Prostate gland (tissue), 2 donors: ENCODE results near the gene SIGLEC15. TPM values are rescaled to one million over a fixed set of nuclear protein-coding genes. Genes with fewer than 3 reads are reported as not detected.
A peak's percentile ranks its signal among the peaks of the same experiment; 100 is the strongest.

Experiments
- DNase-seq: peaks from one replicate; pipeline ENCODE4 v3.0.0-alpha.2; 2019; ENCODE audit warnings: low spot score
- H3K27ac ChIP-seq, 2 donors: fragments of 200-600 bp; sonication (generic); 2 replicates each; pipeline ENCODE4 v1.5.1; 2017 to 2019
- H3K27me3 ChIP-seq: fragments of 200-600 bp; sonication (generic); replicated peaks from 2 replicates; pipeline ENCODE4 v1.5.1; 2019; ENCODE audit not compliant: insufficient read depth
- H3K36me3 ChIP-seq, 2 donors: fragments of 200-600 bp; sonication (generic); 1 replicate in 1 of 2; 2 replicates in 1 of 2; pipeline versions ENCODE4 v1.5.1 to v1.8.1; 2017 to 2019
- H3K4me1 ChIP-seq: fragments of 200-600 bp; sonication (generic); replicated peaks from 2 replicates; pipeline ENCODE4 v1.5.1; 2019
- H3K4me3 ChIP-seq, 2 donors: fragments of 200-600 bp; sonication (generic); 2 replicates each; pipeline ENCODE4 v1.5.1; 2017 to 2019
- H3K9me3 ChIP-seq: fragments of 200-600 bp; sonication (generic); 2 replicates; pipeline ENCODE4 v1.5.1; 2017
- POLR2A ChIP-seq: fragments of 450-650 bp; IDR thresholded peaks from one replicate; pipeline ENCODE4 v1.6.1; 2016; ENCODE audit warnings: antibody characterized with exemption, mild to moderate bottlenecking
- POLR2AphosphoS5 ChIP-seq: sonication (generic); formaldehyde crosslinking; IDR thresholded peaks from one replicate; pipeline ENCODE4 v1.6.1; 2017; ENCODE audit warnings: antibody characterized with exemption
- WGBS: methylation state at CpG from one replicate; pipeline ENCODE4 v1.1.5; 2018; 5-methylcytosine and 5-hydroxymethylcytosine counted together
- intact Hi-C: fragments of 100-400 bp; cut with DNase I; formaldehyde crosslinking; loops from one replicate; pipeline ENCODE4 v1.14.2; 2022
- total RNA-seq, 2 donors: library from RNA; depleted of rRNA; stranded (reverse); fragments of >200 nt; gene quantifications; one replicate each; pipeline ENCODE4 v1.1.0, GENCODE V29; 2016
- TF ChIP-seq, protein P1 (sequence below), 4 experiments: fragments of 200-600 bp in 2 of 4; fragments of 450-650 bp in 2 of 4; sonication (generic) in 2 of 4; IDR thresholded peaks; 1 replicate in 3 of 4; 2 replicates in 1 of 4; pipeline ENCODE4 v1.5.1; 2016 to 2019; ENCODE audit warnings: antibody characterized with exemption in 4 of 4, mild to moderate bottlenecking in 2 of 4, moderate library complexity in 2 of 4

Gene SIGLEC15
- total RNA-seq, 2 donors from 2014 or later: 0.91 TPM; not detected in 1

DNA sequence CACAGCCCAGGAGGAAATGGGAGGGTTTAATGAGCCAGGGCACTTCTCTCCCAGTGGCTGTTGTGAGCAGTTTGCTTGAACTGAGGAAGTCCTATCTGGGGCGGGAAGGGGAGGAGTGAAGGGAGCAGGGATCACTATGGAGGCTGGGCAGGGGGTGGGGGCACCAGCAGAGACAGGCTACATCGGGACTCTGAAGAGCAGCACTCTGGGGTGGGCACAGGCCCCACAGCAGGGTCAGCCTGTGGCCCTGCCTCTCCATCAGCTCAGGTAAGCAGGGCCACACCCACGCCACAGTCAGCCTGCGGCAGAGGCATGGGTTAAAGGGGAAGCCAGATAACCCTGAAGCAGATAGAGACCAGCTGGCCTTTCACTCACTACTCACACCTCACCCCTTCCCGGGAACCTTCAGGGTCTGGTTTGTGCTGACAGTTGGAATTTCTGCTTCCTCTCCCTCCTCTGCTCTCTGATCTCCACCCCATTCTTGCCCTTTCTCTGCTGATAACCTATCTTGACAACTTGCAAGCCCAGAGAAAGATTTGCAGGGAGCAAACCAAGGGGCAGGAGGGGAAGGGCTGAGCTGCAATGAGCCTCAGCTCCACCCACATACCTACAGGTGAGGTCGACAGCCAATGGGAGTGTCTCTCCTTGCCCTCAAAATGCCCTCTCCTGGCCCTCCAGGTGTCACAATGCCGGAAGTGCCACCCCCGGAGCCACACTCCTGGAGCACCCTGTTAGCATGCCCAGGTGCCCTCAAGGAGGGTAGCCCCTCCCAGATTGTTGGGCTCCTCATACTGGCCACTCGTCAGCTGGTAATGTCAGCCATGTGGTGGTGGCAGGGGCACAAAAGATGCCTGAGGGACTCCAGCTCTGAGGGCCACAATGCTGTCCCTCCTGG lies 3.7 kb downstream of the SIGLEC15 start:
- TF ChIP-seq POLR2AphosphoS5: no peak
- no peak overlapping the region for H3K4me3 ChIP-seq
- no peaks in the 10 kb centered on the region for H3K9me3 ChIP-seq
- H3K27ac ChIP-seq: no peak overlapping the region
- DNase-seq: no peak
- H3K27me3 ChIP-seq: no peaks in the 10 kb centered on the region
- intact Hi-C loops: no loop called here
- no peaks in the 10 kb centered on the region for H3K36me3 ChIP-seq
- peaks cover 12% of the 10 kb centered on the region for H3K4me1 ChIP-seq
- 50% methylated on average over 8 of the region's 9 CpGs for whole genome bisulfite sequencing

DNA sequence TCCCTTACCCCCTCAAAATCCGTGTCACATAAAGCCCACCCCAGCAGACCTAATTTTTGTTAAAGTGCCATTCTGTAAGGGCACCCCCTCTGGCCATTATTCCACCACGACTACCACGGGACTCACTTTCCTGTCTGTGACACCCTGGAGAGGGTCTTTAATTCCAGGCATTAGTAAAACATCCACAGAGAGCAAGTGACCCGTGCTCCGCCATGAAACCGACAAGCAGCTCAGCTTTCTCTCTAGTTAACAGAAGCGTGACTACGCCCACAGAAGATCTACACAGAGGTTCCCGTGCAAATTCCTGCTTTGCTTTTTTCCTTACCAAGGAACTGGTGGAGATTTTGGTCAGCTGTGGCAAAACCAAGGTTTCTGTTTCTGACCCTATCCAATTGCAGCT lies 4.4 kb downstream of the SIGLEC15 start:
- Histone ChIP-seq H3K4me1 (peaks cover 15% of the 10 kb centered on the region), H3K27me3 (no peaks in the 10 kb centered on the region), H3K27ac (no peak overlapping the region), H3K36me3 (no peaks in the 10 kb centered on the region), H3K4me3 (no peak overlapping the region), H3K9me3 (no peaks in the 10 kb centered on the region)
- intact Hi-C loops: loop anchor here (10.0 kb wide), 1 partner anchor 105 kb away; the partner anchor contains the start of gene SLC14A1
- 81% methylated on average over 9 of the region's 9 CpGs for WGBS
- DNase-seq: no peak
- no peak for TF ChIP-seq POLR2A
- no peak for TF ChIP-seq POLR2AphosphoS5
- TF ChIP-seq, protein P1, sequence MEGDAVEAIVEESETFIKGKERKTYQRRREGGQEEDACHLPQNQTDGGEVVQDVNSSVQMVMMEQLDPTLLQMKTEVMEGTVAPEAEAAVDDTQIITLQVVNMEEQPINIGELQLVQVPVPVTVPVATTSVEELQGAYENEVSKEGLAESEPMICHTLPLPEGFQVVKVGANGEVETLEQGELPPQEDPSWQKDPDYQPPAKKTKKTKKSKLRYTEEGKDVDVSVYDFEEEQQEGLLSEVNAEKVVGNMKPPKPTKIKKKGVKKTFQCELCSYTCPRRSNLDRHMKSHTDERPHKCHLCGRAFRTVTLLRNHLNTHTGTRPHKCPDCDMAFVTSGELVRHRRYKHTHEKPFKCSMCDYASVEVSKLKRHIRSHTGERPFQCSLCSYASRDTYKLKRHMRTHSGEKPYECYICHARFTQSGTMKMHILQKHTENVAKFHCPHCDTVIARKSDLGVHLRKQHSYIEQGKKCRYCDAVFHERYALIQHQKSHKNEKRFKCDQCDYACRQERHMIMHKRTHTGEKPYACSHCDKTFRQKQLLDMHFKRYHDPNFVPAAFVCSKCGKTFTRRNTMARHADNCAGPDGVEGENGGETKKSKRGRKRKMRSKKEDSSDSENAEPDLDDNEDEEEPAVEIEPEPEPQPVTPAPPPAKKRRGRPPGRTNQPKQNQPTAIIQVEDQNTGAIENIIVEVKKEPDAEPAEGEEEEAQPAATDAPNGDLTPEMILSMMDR (IDR thresholded peaks at IDR 0.05): no peak

DNA sequence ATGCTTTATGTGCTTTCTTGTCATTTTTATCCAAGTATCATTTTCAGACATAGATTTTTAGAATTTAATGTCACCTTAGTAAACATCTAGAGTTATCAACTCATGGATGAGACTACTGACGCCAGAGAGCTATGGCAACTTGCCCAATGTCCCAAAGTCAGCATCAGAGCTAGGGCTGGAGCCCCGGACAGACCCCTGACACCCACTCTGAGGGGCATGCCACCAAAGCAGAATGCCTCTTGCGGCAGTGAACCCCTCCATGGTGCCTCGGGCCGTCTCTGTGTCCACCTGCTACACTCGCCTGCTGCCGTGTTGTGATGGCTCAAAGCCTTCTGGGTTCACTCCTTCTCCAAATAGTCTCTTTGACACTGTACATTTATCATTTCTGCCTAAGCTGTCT lies 5.4 kb downstream of the SIGLEC15 start:
- WGBS: 90% methylated on average over 7 of the region's 7 CpGs
- H3K9me3 ChIP-seq: no peaks in the 10 kb centered on the region
- no peak overlapping the region for H3K27ac ChIP-seq
- no peak for DNase-seq
- intact Hi-C loops: loop anchor here (10.0 kb wide), 1 partner anchor 106 kb away; the partner anchor contains the start of gene SLC14A1
- TF ChIP-seq POLR2AphosphoS5: no peak
- TF ChIP-seq POLR2A: no peak
- TF ChIP-seq, protein P1 (IDR thresholded peaks at IDR 0.05): no peak
- H3K4me1 ChIP-seq: peaks cover 15% of the 10 kb centered on the region
- H3K36me3 ChIP-seq: no peaks in the 10 kb centered on the region
- H3K4me3 ChIP-seq: no peak overlapping the region
- no peaks in the 10 kb centered on the region for H3K27me3 ChIP-seq

GRCh38 chr18:45833846-45834245 lies 8.4 kb downstream of the SIGLEC15 start:
- peaks cover 9% of the 10 kb centered on the region for H3K4me1 ChIP-seq
- DNase-seq: no peak
- no peaks in the 10 kb centered on the region for H3K27me3 ChIP-seq
- no peaks in the 10 kb centered on the region for H3K36me3 ChIP-seq
- TF ChIP-seq POLR2AphosphoS5: no peak
- TF ChIP-seq POLR2A: no peak
- TF ChIP-seq, protein P1 (IDR thresholded peaks at IDR 0.05): no peak
- no peak overlapping the region for H3K4me3 ChIP-seq
- no peaks in the 10 kb centered on the region for H3K9me3 ChIP-seq
- 54% methylated on average over 5 of the region's 5 CpGs for WGBS
- H3K27ac ChIP-seq: no peak overlapping the region
- intact Hi-C loops: loop anchor here (10.0 kb wide), 1 partner anchor 109 kb away; the partner anchor contains the start of gene SLC14A1

GRCh38 chr18:45834306-45834705 lies 8.8 kb downstream of the SIGLEC15 start:
- H3K4me1 ChIP-seq: peaks cover 9% of the 10 kb centered on the region
- H3K36me3 ChIP-seq: no peaks in the 10 kb centered on the region
- no peak for DNase-seq
- H3K27me3 ChIP-seq: no peaks in the 10 kb centered on the region
- H3K9me3 ChIP-seq: no peaks in the 10 kb centered on the region
- WGBS: 19% methylated on average over 1 of the region's 1 CpG
- H3K27ac ChIP-seq: no peak overlapping the region
- H3K4me3 ChIP-seq: no peak overlapping the region
- TF ChIP-seq POLR2A: no peak
- TF ChIP-seq POLR2AphosphoS5: peak; percentile 4
- TF ChIP-seq, protein P1 (IDR thresholded peaks at IDR 0.05): no peak
- intact Hi-C loops: loop anchor here (10.0 kb wide), 1 partner anchor 110 kb away; the partner anchor contains the start of gene SLC14A1
